GM18526 (cell line): ENCODE data around the gene MPV17L2.

Experiments
- POLR2A ChIP-seq: IDR thresholded peaks from 3 replicates; pipeline ENCODE4 v1.6.1; 2011; ENCODE audit not compliant: insufficient read length; ENCODE audit errors: extremely low read depth

Gene MPV17L2

GRCh38 chr19:18172331-18173053 is 20.5 kb upstream of the MPV17L2 start:
- no peak for TF ChIP-seq POLR2A

- no peak for TF ChIP-seq POLR2A
Measured at GRCh38 chr19:18173054-18173571, 19.9 kb upstream of the MPV17L2 start.

GRCh38 chr19:18173572-18174288 is 19.3 kb upstream of the MPV17L2 start, which contains the start of gene IFI30:
IFI30 (plus strand) TSS chr19:18173813; CDS start chr19:18173842, 29 bp downstream.
- TF ChIP-seq POLR2A = peak; percentile 99

GRCh38 chr19:18174983-18175382 is 18.0 kb upstream of the MPV17L2 start:
- no peak for TF ChIP-seq POLR2A

- TF ChIP-seq POLR2A = no peak
Measured at GRCh38 chr19:18176367-18177310, 16.4 kb upstream of the MPV17L2 start.

- TF ChIP-seq POLR2A = no peak
Measured at GRCh38 chr19:18179957-18180356, 13.1 kb upstream of the MPV17L2 start.

- TF ChIP-seq POLR2A = no peak
Measured at GRCh38 chr19:18183529-18183928, 9.5 kb upstream of the MPV17L2 start.

GRCh38 chr19:18185538-18185937 is 7.5 kb upstream of the MPV17L2 start:
- no peak for TF ChIP-seq POLR2A

- no peak for TF ChIP-seq POLR2A
Measured at GRCh38 chr19:18190278-18190677, 2.7 kb upstream of the MPV17L2 start.

GRCh38 chr19:18191640-18192062 is 1.4 kb upstream of the MPV17L2 start:
- TF ChIP-seq POLR2A = no peak

GRCh38 chr19:18193388-18194180 is 566 bp downstream of the MPV17L2 start:
- no peak for TF ChIP-seq POLR2A

- TF ChIP-seq POLR2A = no peak
Measured at GRCh38 chr19:18194181-18194530, 1.1 kb downstream of the MPV17L2 start.

- no peak for TF ChIP-seq POLR2A
Measured at GRCh38 chr19:18194554-18195238, 1.7 kb downstream of the MPV17L2 start.

GRCh38 chr19:18196511-18196845 is 3.5 kb downstream of the MPV17L2 start:
- no peak for TF ChIP-seq POLR2A
